Measurements from ENCODE around the gene ITGB5.

DNA sequence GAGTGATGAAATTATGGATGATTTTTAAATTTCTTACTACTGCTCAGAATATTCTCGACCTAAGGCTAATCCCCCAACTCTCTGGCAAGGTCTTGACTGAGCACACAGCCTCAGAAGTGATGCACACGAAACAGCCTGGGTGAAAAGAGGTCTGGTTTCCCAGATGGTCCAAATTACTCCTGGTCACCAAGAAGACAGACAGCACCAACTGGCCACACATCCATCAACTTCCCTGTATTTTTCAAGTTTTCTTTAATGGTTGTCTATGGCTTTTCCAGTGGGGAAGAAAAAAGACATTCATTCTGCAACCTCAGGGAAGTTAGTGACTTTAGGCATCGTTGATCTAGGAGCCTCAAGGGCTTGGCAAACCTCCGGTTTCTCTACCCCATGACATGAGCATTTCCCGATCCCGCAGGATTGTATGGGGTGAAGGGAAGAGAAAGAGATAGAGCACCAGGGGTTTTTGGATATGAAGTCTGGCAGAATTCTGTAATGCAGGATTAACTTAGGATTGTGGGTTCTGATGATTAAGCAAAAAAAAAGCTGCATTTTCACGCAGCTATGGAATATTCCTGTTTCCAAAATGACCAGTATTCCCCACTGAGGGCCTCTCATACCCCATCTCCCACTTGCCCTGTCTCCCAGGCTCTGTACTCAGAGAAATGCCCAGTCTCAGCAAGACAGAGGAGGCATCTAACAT lies 94.7 kb downstream of the ITGB5 start:
- no peak for TF ChIP-seq EZH2 (IDR thresholded peaks at IDR 0.05; ENCODE audit: borderline replicate concordance)
- TF ChIP-seq, protein P1, sequence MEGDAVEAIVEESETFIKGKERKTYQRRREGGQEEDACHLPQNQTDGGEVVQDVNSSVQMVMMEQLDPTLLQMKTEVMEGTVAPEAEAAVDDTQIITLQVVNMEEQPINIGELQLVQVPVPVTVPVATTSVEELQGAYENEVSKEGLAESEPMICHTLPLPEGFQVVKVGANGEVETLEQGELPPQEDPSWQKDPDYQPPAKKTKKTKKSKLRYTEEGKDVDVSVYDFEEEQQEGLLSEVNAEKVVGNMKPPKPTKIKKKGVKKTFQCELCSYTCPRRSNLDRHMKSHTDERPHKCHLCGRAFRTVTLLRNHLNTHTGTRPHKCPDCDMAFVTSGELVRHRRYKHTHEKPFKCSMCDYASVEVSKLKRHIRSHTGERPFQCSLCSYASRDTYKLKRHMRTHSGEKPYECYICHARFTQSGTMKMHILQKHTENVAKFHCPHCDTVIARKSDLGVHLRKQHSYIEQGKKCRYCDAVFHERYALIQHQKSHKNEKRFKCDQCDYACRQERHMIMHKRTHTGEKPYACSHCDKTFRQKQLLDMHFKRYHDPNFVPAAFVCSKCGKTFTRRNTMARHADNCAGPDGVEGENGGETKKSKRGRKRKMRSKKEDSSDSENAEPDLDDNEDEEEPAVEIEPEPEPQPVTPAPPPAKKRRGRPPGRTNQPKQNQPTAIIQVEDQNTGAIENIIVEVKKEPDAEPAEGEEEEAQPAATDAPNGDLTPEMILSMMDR (IDR thresholded peaks at IDR 0.05; ENCODE audit: poor library complexity): no peak

Measured in hepatocyte (in vitro differentiated cells).